Glutamatergic neuron (in vitro differentiated cells): ENCODE measurements around the gene PHF13. TPM values are rescaled to one million over a fixed set of nuclear protein-coding genes. Genes with fewer than 3 reads are reported as not detected.
A peak's percentile ranks its signal among the peaks of the same experiment; 100 is the strongest.

Experiments used
- DNase-seq: peaks from one replicate; pipeline ENCODE4 v3.0.0; 2022
- H3K27ac Mint-ChIP-seq: one replicate; pipeline ENCODE4 v1.8.0; 2020; ENCODE audit warnings: mild to moderate bottlenecking, mixed read lengths, inconsistent platforms; ENCODE audit not compliant: unreplicated experiment
- H3K27me3 Mint-ChIP-seq: one replicate; pipeline ENCODE4 v1.8.0; 2020; ENCODE audit warnings: mild to moderate bottlenecking, moderate library complexity, mixed read lengths, inconsistent platforms; ENCODE audit not compliant: unreplicated experiment
- H3K36me3 Mint-ChIP-seq: one replicate; pipeline ENCODE4 v1.8.0; 2020; ENCODE audit warnings: mild to moderate bottlenecking, mixed read lengths, inconsistent platforms; ENCODE audit not compliant: unreplicated experiment
- H3K4me1 Mint-ChIP-seq: one replicate; pipeline ENCODE4 v1.8.0; 2020; ENCODE audit warnings: mild to moderate bottlenecking, low read depth, mixed read lengths, inconsistent platforms; ENCODE audit not compliant: unreplicated experiment
- H3K4me3 Mint-ChIP-seq: one replicate; pipeline ENCODE4 v1.8.0; 2020; ENCODE audit warnings: mild to moderate bottlenecking, mixed read lengths, inconsistent platforms; ENCODE audit not compliant: unreplicated experiment
- H3K9me3 Mint-ChIP-seq: one replicate; pipeline ENCODE4 v1.8.0; 2020; ENCODE audit warnings: mild to moderate bottlenecking, moderate library complexity, mixed read lengths, inconsistent platforms; ENCODE audit not compliant: unreplicated experiment
- CTCF ChIP-seq: fragments of 200-600 bp; sonication (generic); IDR thresholded peaks from one replicate; pipeline ENCODE4 v1.5.0; 2021; ENCODE audit not compliant: partially characterized antibody, unreplicated experiment
- total RNA-seq: library from RNA; stranded (reverse); fragmentation: NEBNext Ultra II Directional; extraction: Animal tissue kit (Norgen Biotek cat#: 25700); gene quantifications from one replicate; pipeline ENCODE4 v1.2.1, GENCODE V29; 2021; ENCODE audit not compliant: unreplicated experiment

PHF13 gene
- total RNA-seq, 1 donor from 2014 or later, result 13.2 TPM

GRCh38 chr1:6582370-6582769 is 31.2 kb upstream of the PHF13 start:
- Mint-ChIP-seq H3K9me3 (peaks cover 2% of the 10 kb centered on the region), H3K27me3 (peaks cover 2% of the 10 kb centered on the region), H3K27ac (no peak overlapping the region), H3K4me1 (peaks cover 20% of the 10 kb centered on the region), H3K4me3 (no peak overlapping the region), H3K36me3 (no peaks in the 10 kb centered on the region)
- no peak for DNase-seq
- no peak for TF ChIP-seq CTCF

- peak overlapping the region; percentile 3 for H3K27ac Mint-ChIP-seq
- peak; percentile 66 for TF ChIP-seq CTCF
- H3K4me1 Mint-ChIP-seq, result peaks cover 14% of the 10 kb centered on the region
- peaks cover 4% of the 10 kb centered on the region for H3K27me3 Mint-ChIP-seq
- no peaks in the 10 kb centered on the region for H3K36me3 Mint-ChIP-seq
- no peak for DNase-seq
- H3K4me3 Mint-ChIP-seq, result peak overlapping the region; percentile 8
- H3K9me3 Mint-ChIP-seq, result peaks cover 2% of the 10 kb centered on the region
Measured at GRCh38 chr1:6584126-6585080, 29.1 kb upstream of the PHF13 start.

GRCh38 chr1:6585081-6585722 is 28.3 kb upstream of the PHF13 start:
- Mint-ChIP-seq H3K27ac (peak overlapping the region; percentile 3), H3K4me1 (peaks cover 14% of the 10 kb centered on the region), H3K36me3 (no peaks in the 10 kb centered on the region), H3K4me3 (peak overlapping the region; percentile 8), H3K9me3 (peaks cover 2% of the 10 kb centered on the region), H3K27me3 (peaks cover 4% of the 10 kb centered on the region)
- no peak for DNase-seq
- TF ChIP-seq CTCF, result no peak

- no peak for DNase-seq
- Mint-ChIP-seq H3K27ac (no peak overlapping the region), H3K4me1 (peaks cover 10% of the 10 kb centered on the region), H3K27me3 (peaks cover 9% of the 10 kb centered on the region), H3K4me3 (no peak overlapping the region), H3K36me3 (no peaks in the 10 kb centered on the region), H3K9me3 (peaks cover 2% of the 10 kb centered on the region)
- TF ChIP-seq CTCF, result no peak
Measured at GRCh38 chr1:6585841-6586240, 27.7 kb upstream of the PHF13 start.

- Mint-ChIP-seq H3K27ac (no peak overlapping the region), H3K4me3 (no peak overlapping the region), H3K9me3 (peaks cover 2% of the 10 kb centered on the region), H3K4me1 (peaks cover 9% of the 10 kb centered on the region), H3K36me3 (no peaks in the 10 kb centered on the region), H3K27me3 (peaks cover 9% of the 10 kb centered on the region)
- no peak for TF ChIP-seq CTCF
- no peak for DNase-seq
Measured at GRCh38 chr1:6586404-6586816, 27.1 kb upstream of the PHF13 start.
